ENCODE measurements around the gene ZNF318.

DNA sequence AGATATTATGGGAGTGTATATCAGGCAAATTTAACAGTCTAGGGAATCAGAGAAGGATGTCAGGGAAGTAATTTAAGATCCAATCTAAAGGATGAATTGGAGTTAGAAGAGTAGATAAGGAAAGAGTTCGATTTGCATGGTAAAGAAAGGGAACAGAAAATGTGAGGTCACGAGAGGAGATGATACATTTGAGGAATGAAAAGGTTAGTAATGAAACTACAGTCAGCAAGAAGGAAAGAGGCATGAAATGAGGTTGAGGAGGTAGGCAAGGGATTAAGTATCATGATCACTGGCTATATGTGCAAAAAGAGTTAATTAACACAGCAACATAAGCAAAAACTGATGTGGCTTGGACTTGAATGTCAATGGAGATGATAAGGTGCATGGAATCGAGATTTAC is 22.4 kb downstream of the ZNF318 start:
- TF ChIP-seq EZH2 (IDR thresholded peaks at IDR 0.05; ENCODE audit: borderline replicate concordance, low read depth, low read length, severe bottlenecking): no peak
- TF ChIP-seq CTCF (IDR thresholded peaks at IDR 0.05; ENCODE audit: borderline replicate concordance, extremely low read depth, low read length, poor library complexity, severe bottlenecking): no peak
